ENCODE results near the gene UGT8.

DNA sequence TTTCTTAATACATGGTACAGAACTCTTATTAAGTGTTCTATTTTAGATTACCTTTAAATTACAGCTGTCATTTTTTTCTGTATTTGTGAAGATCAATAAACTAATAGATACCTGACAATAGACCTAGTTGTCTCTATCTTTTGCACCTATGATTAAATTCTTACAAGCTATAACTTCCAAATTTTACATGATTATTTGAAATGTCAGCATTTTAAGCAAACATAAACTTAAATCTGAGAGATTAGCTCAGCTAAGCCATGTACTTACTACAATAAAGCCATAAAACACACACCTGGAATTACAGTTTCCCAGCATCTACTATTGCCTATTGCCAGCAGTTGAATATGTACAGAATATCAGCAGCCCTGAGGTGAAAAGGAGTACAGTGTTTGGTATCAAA lies 118.8 kb downstream of the UGT8 start:
- no peak for TF ChIP-seq POLR2A (IDR thresholded peaks at IDR 0.05)
- TF ChIP-seq, protein P1, sequence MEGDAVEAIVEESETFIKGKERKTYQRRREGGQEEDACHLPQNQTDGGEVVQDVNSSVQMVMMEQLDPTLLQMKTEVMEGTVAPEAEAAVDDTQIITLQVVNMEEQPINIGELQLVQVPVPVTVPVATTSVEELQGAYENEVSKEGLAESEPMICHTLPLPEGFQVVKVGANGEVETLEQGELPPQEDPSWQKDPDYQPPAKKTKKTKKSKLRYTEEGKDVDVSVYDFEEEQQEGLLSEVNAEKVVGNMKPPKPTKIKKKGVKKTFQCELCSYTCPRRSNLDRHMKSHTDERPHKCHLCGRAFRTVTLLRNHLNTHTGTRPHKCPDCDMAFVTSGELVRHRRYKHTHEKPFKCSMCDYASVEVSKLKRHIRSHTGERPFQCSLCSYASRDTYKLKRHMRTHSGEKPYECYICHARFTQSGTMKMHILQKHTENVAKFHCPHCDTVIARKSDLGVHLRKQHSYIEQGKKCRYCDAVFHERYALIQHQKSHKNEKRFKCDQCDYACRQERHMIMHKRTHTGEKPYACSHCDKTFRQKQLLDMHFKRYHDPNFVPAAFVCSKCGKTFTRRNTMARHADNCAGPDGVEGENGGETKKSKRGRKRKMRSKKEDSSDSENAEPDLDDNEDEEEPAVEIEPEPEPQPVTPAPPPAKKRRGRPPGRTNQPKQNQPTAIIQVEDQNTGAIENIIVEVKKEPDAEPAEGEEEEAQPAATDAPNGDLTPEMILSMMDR (IDR thresholded peaks at IDR 0.05), result no peak

All from testis (tissue), 2 donors.